Prostate gland (tissue), 2 donors: ENCODE data around the gene CPNE9.

Experiments
- CTCF ChIP-seq, 4 experiments: fragments of 200-600 bp in 2 of 4; fragments of 450-650 bp in 2 of 4; sonication (generic) in 2 of 4; IDR thresholded peaks; 1 replicate in 3 of 4; 2 replicates in 1 of 4; pipeline ENCODE4 v1.5.1; 2016 to 2019; ENCODE audit warnings: antibody characterized with exemption in 4 of 4, mild to moderate bottlenecking in 2 of 4, moderate library complexity in 2 of 4
- POLR2A ChIP-seq: fragments of 450-650 bp; IDR thresholded peaks from one replicate; pipeline ENCODE4 v1.6.1; 2016; ENCODE audit warnings: antibody characterized with exemption, mild to moderate bottlenecking
- POLR2AphosphoS5 ChIP-seq: sonication (generic); formaldehyde crosslinking; IDR thresholded peaks from one replicate; pipeline ENCODE4 v1.6.1; 2017; ENCODE audit warnings: antibody characterized with exemption

GRCh38 chr3:9731206-9732079 lies 27.8 kb downstream of the CPNE9 start, which contains the start of gene BRPF1:
- no peak for TF ChIP-seq POLR2A
- peak; percentile 18 to 39 (median 30) for TF ChIP-seq CTCF (IDR thresholded peaks at IDR 0.05)
- peak; percentile 82 for TF ChIP-seq POLR2AphosphoS5
